ENCODE measurements around the gene OXER1. TPM values are rescaled to one million over a fixed set of nuclear protein-coding genes. Genes with fewer than 3 reads are reported as not detected.

OXER1 gene
- polyA plus RNA-seq, 1 donor (not counting 4 experiments of a cell fraction or from before 2014, with no cell fraction given) = not detected

DNA sequence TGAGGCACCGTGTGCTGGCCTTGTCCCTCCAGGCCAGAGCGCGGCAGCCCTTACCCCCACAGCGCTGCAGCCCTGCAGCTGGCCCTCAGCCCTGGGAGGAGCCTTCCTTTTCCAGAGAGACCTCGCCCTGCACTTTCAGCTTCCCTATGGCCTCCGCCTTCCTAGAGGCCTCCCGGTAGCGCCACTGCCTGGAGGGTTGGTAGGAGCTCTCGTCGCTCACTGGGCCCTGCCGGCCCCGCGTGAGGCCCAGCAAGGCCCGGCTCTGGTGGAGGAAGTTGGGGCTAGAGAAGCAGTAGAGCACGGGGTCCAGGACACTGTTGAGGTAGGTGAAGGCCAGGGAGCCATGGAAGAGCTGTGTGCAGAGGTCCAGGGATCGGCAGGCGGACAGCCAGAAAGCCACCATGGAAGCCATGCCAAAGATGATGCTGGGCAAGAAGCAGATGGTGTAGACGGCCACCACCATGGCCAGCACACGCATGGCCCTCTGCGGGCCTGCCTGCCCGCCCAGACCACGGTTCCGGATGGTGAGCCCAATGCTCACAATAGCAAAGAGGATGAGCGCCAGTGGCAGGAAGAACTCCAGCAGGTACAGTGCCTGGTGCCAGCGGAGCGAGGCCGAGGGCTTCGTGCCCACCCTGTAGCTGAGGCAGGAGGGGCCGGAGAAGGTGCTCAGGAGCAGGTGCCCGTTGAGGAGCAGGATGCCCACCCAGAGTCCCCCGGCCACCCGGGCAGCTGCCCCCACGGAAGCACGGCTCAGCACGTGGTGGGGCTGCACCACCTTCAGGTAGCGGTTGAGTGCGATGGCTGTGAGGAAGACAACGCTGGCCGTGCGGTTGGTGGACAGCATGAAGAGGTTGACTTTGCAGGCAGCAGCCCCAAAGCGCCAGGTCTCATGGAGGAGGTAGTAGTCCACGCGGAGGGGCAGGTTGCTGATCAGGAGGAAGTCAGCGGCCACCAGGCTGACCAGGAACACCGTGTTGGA lies 821 bp downstream of the OXER1 start:
- dilution Hi-C loops (cut with MboI; ENCODE audit: extremely low pct_ligation_motif_present, low sequenced_read_pairs) = no loop called here

GRCh38 chr2:42762155-42762554 lies 1.8 kb downstream of the OXER1 start:
- Histone ChIP-seq H3K36me3 (ENCODE audit: control insufficient read depth in 2 of 2, extremely low read depth in 1 of 2, insufficient read depth in 2 of 2, low read length in 2 of 2) (no peaks in the 10 kb centered on the region), H3K4me2 (ENCODE audit: control insufficient read depth, extremely low read depth, insufficient read depth, low read depth, low read length) (no peak overlapping the region), H4K20me1 (ENCODE audit: control insufficient read depth, extremely low read depth, insufficient read depth, low read length) (peaks cover 2% of the 10 kb centered on the region), H3K9me3 (ENCODE audit: control insufficient read depth, low read depth, low read length) (no peaks in the 10 kb centered on the region), H3K9ac (ENCODE audit: control insufficient read depth, extremely low read depth, insufficient read depth, low read length) (no peak overlapping the region), H3K27me3 (ENCODE audit: control insufficient read depth, extremely low read depth, insufficient read depth, low read length) (no peaks in the 10 kb centered on the region), H3K4me1 (ENCODE audit: control insufficient read depth, extremely low read depth, insufficient read depth, low read length) (no peaks in the 10 kb centered on the region), H3K27ac (ENCODE audit: control insufficient read depth, insufficient read depth, low read length) (no peak overlapping the region), H2AFZ (ENCODE audit: control insufficient read depth, low read length) (no peak overlapping the region), H3K9me1 (ENCODE audit: control insufficient read depth, extremely low read depth, insufficient read depth, low read length) (no peaks in the 10 kb centered on the region), H3K4me3 (ENCODE audit: control insufficient read depth in 2 of 3, extremely low read depth in 1 of 3, insufficient read depth in 2 of 3, low read depth in 1 of 3, low read length in 3 of 3) (no peak overlapping the region), H3K79me2 (ENCODE audit: control insufficient read depth, insufficient read depth, low read length) (no peaks in the 10 kb centered on the region)
- no peak for TF ChIP-seq CTCF (optimal IDR thresholded peaks at IDR 0.05 in 1 of 3, IDR thresholded peaks at IDR 0.05 in 1 of 3, conservative IDR thresholded peaks at IDR 0.05 in 1 of 3; ENCODE audit: extremely low read depth in 1 of 3, insufficient read depth in 2 of 3, low read length in 3 of 3)
- TF ChIP-seq EZH2 (IDR thresholded peaks at IDR 0.05; ENCODE audit: low read length) = no peak
- DNase-seq (ENCODE audit: low read depth, low spot score) (no peak), FAIRE-seq (no peak)
- dilution Hi-C loops (cut with MboI; ENCODE audit: extremely low pct_ligation_motif_present, low sequenced_read_pairs) = no loop called here

More for the DNA sequence above, 821 bp downstream of the OXER1 start:
- Histone ChIP-seq H2AFZ (ENCODE audit: control insufficient read depth, low read length) (no peak overlapping the region), H3K79me2 (ENCODE audit: control insufficient read depth, insufficient read depth, low read length) (no peaks in the 10 kb centered on the region), H3K4me1 (ENCODE audit: control insufficient read depth, extremely low read depth, insufficient read depth, low read length) (no peaks in the 10 kb centered on the region), H3K4me2 (ENCODE audit: control insufficient read depth, extremely low read depth, insufficient read depth, low read depth, low read length) (no peak overlapping the region), H3K36me3 (ENCODE audit: control insufficient read depth in 2 of 2, extremely low read depth in 1 of 2, insufficient read depth in 2 of 2, low read length in 2 of 2) (no peaks in the 10 kb centered on the region), H3K4me3 (ENCODE audit: control insufficient read depth in 2 of 3, extremely low read depth in 1 of 3, insufficient read depth in 2 of 3, low read depth in 1 of 3, low read length in 3 of 3) (no peak overlapping the region), H4K20me1 (ENCODE audit: control insufficient read depth, extremely low read depth, insufficient read depth, low read length) (peaks cover 2% of the 10 kb centered on the region), H3K9me1 (ENCODE audit: control insufficient read depth, extremely low read depth, insufficient read depth, low read length) (no peaks in the 10 kb centered on the region), H3K9me3 (ENCODE audit: control insufficient read depth, low read depth, low read length) (no peaks in the 10 kb centered on the region), H3K27me3 (ENCODE audit: control insufficient read depth, extremely low read depth, insufficient read depth, low read length) (no peaks in the 10 kb centered on the region), H3K27ac (ENCODE audit: control insufficient read depth, insufficient read depth, low read length) (no peak overlapping the region), H3K9ac (ENCODE audit: control insufficient read depth, extremely low read depth, insufficient read depth, low read length) (no peak overlapping the region)
- no peak for TF ChIP-seq CTCF (optimal IDR thresholded peaks at IDR 0.05 in 1 of 3, IDR thresholded peaks at IDR 0.05 in 1 of 3, conservative IDR thresholded peaks at IDR 0.05 in 1 of 3; ENCODE audit: extremely low read depth in 1 of 3, insufficient read depth in 2 of 3, low read length in 3 of 3)
- FAIRE-seq (no peak), DNase-seq (ENCODE audit: low read depth, low spot score) (no peak)
